Neural progenitor cell (in vitro differentiated cells): ENCODE data around the gene CCR6. TPM values are rescaled to one million over a fixed set of nuclear protein-coding genes. Genes with fewer than 3 reads are reported as not detected.
A peak's percentile ranks its signal among the peaks of the same experiment; 100 is the strongest.

ENCODE experiments used
- DNase-seq: peaks from one replicate; pipeline ENCODE4 v3.0.0-alpha.2; 2016; ENCODE audit warnings: low spot score
- H2AFZ ChIP-seq: fragments of 200-600 bp; sonication (generic); replicated peaks from 2 replicates; pipeline ENCODE4 v1.6.1; 2016; ENCODE audit warnings: antibody characterized with exemption
- H3F3A ChIP-seq: fragments of 200-600 bp; sonication (generic); 2 replicates; pipeline ENCODE4 v1.6.1; 2016; ENCODE audit warnings: antibody characterized with exemption, low read depth
- H3K27ac ChIP-seq: fragments of 200-600 bp; sonication (generic); 2 replicates; pipeline ENCODE4 v1.5.1; 2016; ENCODE audit warnings: mild to moderate bottlenecking
- H3K27me3 ChIP-seq: fragments of 200-600 bp; sonication (generic); 2 replicates; pipeline ENCODE4 v1.6.1; 2016; ENCODE audit warnings: mild to moderate bottlenecking, moderate library complexity
- H3K36me3 ChIP-seq: fragments of 200-600 bp; sonication (generic); 2 replicates; pipeline ENCODE4 v1.5.1; 2016
- H3K4me1 ChIP-seq: fragments of 200-600 bp; sonication (generic); 2 replicates; pipeline ENCODE4 v1.6.1; 2016; ENCODE audit warnings: mixed run types
- H3K4me2 ChIP-seq: fragments of 200-600 bp; sonication (generic); 2 replicates; pipeline ENCODE4 v1.6.1; 2016
- H3K4me3 ChIP-seq: fragments of 200-600 bp; sonication (generic); 2 replicates; pipeline ENCODE4 v1.5.1; 2016
- H3K79me2 ChIP-seq: fragments of 200-600 bp; sonication (generic); 2 replicates; pipeline ENCODE4 v1.6.1; 2016; ENCODE audit warnings: low read depth
- H3K9ac ChIP-seq: fragments of 200-600 bp; sonication (generic); 2 replicates; pipeline ENCODE4 v1.6.1; 2016
- H3K9me3 ChIP-seq: fragments of 200-600 bp; sonication (generic); 2 replicates; pipeline ENCODE4 v1.5.1; 2016; ENCODE audit warnings: low read depth
- H4K20me1 ChIP-seq: fragments of 200-600 bp; sonication (generic); 2 replicates; pipeline ENCODE4 v1.6.1; 2016; ENCODE audit warnings: low read depth
- H3K27ac Mint-ChIP-seq: 3 replicates; pipeline ENCODE4 v1.8.0; 2021; ENCODE audit warnings: mixed read lengths
- H3K27me3 Mint-ChIP-seq: 2 replicates; pipeline ENCODE4 v1.8.0; 2022; ENCODE audit warnings: low read depth, mild to moderate bottlenecking, inconsistent platforms, moderate library complexity, mixed read lengths; ENCODE audit not compliant: insufficient read depth
- H3K36me3 Mint-ChIP-seq: 3 replicates; pipeline ENCODE4 v1.8.0; 2021; ENCODE audit warnings: mixed read lengths
- H3K4me1 Mint-ChIP-seq: 3 replicates; pipeline ENCODE4 v1.8.0; 2021; ENCODE audit warnings: mixed read lengths
- H3K4me3 Mint-ChIP-seq: 3 replicates; pipeline ENCODE4 v1.8.0; 2021; ENCODE audit warnings: mild to moderate bottlenecking, moderate library complexity, mixed read lengths
- H3K9me3 Mint-ChIP-seq: 3 replicates; pipeline ENCODE4 v1.8.0; 2020; ENCODE audit warnings: mixed read lengths
- EZH2 ChIP-seq: fragments of 200-600 bp; sonication (generic); IDR thresholded peaks from 2 replicates; pipeline ENCODE4 v1.6.1; 2017; ENCODE audit warnings: antibody characterized with exemption, mild to moderate bottlenecking, moderate library complexity
- EZH2phosphoT487 ChIP-seq: fragments of 200-600 bp; sonication (generic); IDR thresholded peaks from 2 replicates; pipeline ENCODE4 v1.6.1; 2017; ENCODE audit warnings: antibody characterized with exemption
- total RNA-seq: library from RNA; depleted of rRNA; stranded (reverse); fragments of >200 nt; gene quantifications from 2 replicates; pipeline ENCODE4 v1.2.3, GENCODE V29; 2015; ENCODE audit warnings: low replicate concordance
- TF ChIP-seq, protein P1 (sequence below): fragments of 200-600 bp; sonication (generic); IDR thresholded peaks from 2 replicates; pipeline ENCODE4 v1.5.1; 2017; ENCODE audit warnings: antibody characterized with exemption, mild to moderate bottlenecking

CCR6 gene
- total RNA-seq, 1 donor from 2014 or later = not detected

- Histone ChIP-seq H4K20me1 (no peaks in the 10 kb centered on the region), H3K79me2 (no peaks in the 10 kb centered on the region), H3K9me3 (no peaks in the 10 kb centered on the region), H3K9ac (no peak overlapping the region), H2AFZ (no peak overlapping the region), H3K36me3 (no peaks in the 10 kb centered on the region), H3K4me1 (peaks cover 4% of the 10 kb centered on the region), H3K27me3 (no peaks in the 10 kb centered on the region), H3K4me3 (no peak overlapping the region), H3F3A (no peaks in the 10 kb centered on the region), H3K27ac (no peak overlapping the region), H3K4me2 (no peak overlapping the region)
- H3K9me3 Mint-ChIP-seq = no peaks in the 10 kb centered on the region
- no peaks in the 10 kb centered on the region for H3K36me3 Mint-ChIP-seq
- H3K4me3 Mint-ChIP-seq = no peak overlapping the region
- H3K4me1 Mint-ChIP-seq = peaks cover 27% of the 10 kb centered on the region
- no peak for TF ChIP-seq EZH2phosphoT487
- TF ChIP-seq EZH2 = no peak
- TF ChIP-seq, protein P1, sequence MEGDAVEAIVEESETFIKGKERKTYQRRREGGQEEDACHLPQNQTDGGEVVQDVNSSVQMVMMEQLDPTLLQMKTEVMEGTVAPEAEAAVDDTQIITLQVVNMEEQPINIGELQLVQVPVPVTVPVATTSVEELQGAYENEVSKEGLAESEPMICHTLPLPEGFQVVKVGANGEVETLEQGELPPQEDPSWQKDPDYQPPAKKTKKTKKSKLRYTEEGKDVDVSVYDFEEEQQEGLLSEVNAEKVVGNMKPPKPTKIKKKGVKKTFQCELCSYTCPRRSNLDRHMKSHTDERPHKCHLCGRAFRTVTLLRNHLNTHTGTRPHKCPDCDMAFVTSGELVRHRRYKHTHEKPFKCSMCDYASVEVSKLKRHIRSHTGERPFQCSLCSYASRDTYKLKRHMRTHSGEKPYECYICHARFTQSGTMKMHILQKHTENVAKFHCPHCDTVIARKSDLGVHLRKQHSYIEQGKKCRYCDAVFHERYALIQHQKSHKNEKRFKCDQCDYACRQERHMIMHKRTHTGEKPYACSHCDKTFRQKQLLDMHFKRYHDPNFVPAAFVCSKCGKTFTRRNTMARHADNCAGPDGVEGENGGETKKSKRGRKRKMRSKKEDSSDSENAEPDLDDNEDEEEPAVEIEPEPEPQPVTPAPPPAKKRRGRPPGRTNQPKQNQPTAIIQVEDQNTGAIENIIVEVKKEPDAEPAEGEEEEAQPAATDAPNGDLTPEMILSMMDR = no peak
- no peak for DNase-seq
- H3K27me3 Mint-ChIP-seq = peaks cover 7% of the 10 kb centered on the region
- H3K27ac Mint-ChIP-seq = no peak overlapping the region
Observed at GRCh38 chr6:167113935-167114910, 8.7 kb upstream of the CCR6 start.

DNA sequence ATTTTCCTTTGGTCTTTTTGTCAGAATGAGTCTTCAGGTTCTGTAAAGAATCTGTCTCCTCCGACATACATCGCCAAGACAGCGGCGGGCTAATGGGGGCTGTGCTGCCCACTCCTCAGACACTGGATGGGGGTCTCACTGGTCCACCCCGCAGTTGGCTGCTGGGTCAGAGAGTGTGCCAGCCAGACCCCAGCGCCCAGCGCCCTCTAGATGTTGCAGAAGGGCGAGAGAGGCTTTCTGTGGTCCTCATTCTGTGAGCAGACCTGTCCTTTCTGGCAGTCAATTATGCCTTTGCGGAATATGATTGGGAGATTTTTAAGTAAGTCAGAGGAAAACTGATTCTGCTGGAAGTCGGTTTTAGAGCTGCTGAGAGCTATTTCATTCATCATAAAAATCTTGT lies 7.8 kb upstream of the CCR6 start:
- no peak for DNase-seq
- no peaks in the 10 kb centered on the region for H3K9me3 Mint-ChIP-seq
- no peak overlapping the region for H3K27ac Mint-ChIP-seq

DNA sequence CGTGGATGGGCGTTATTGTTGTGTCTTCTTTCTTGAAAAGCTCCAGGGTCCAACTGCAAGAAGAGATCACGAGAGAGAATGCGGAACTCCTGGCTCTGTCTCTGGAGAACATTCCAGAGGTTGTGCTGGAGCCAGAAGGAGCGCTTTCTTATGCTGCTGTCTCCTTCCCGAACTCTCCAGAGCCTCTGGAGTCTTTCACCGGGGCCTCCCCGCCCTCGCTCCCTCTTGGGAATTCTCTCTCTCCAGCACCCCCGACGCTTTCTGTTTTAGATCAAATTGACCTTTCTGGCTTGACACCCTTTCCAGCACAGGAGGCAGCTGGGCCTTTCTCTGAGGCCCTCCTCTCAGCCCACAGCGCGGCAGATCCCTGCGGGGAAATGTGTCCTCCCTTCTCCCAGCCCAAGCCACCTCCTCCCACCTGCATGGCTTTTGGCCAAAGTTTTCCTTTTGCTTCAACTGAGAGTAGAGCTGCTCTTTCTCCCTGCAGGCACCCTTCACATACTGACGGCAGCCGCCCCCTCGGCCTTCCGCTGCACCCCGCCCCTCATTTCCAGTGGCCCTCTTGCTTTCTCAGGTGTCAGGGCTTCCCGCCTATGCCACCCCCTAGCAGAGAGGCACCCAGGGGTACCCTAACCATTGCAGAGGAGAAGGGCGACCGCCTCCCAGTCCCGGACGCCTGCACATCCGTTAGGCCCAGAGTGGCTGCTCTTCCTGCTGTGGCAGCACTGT lies 6.6 kb upstream of the CCR6 start:
- peak overlapping the region; percentile 69 for H2AFZ ChIP-seq
- no peak overlapping the region for H3K4me3 ChIP-seq
- no peak overlapping the region for H3K4me3 Mint-ChIP-seq
- no peak overlapping the region for H3K9ac ChIP-seq
- H3K36me3 Mint-ChIP-seq = no peaks in the 10 kb centered on the region
- peaks cover 7% of the 10 kb centered on the region for H3K27me3 Mint-ChIP-seq
- H3F3A ChIP-seq = no peaks in the 10 kb centered on the region
- peaks cover 23% of the 10 kb centered on the region for H3K4me1 Mint-ChIP-seq
- H3K9me3 Mint-ChIP-seq = no peaks in the 10 kb centered on the region
- H3K4me2 ChIP-seq = no peak overlapping the region
- no peak for DNase-seq
- peaks cover 4% of the 10 kb centered on the region for H3K4me1 ChIP-seq
- H3K79me2 ChIP-seq = no peaks in the 10 kb centered on the region
- no peak overlapping the region for H3K27ac Mint-ChIP-seq
- H3K9me3 ChIP-seq = no peaks in the 10 kb centered on the region
- H3K27ac ChIP-seq = no peak overlapping the region
- H4K20me1 ChIP-seq = no peaks in the 10 kb centered on the region
- H3K36me3 ChIP-seq = no peaks in the 10 kb centered on the region
- H3K27me3 ChIP-seq = no peaks in the 10 kb centered on the region
- TF ChIP-seq, protein P1 = no peak
- no peak for TF ChIP-seq EZH2
- no peak for TF ChIP-seq EZH2phosphoT487

More for the DNA sequence above, 7.8 kb upstream of the CCR6 start:
- TF ChIP-seq, protein P1 = peak; percentile 38
- TF ChIP-seq EZH2phosphoT487 = no peak
- Histone ChIP-seq H2AFZ (no peak overlapping the region), H3K4me2 (no peak overlapping the region), H3K9ac (no peak overlapping the region), H3K4me3 (no peak overlapping the region), H3K79me2 (no peaks in the 10 kb centered on the region), H3K27me3 (no peaks in the 10 kb centered on the region), H3F3A (no peaks in the 10 kb centered on the region), H3K4me1 (peaks cover 4% of the 10 kb centered on the region), H3K27ac (no peak overlapping the region), H4K20me1 (no peaks in the 10 kb centered on the region), H3K36me3 (no peaks in the 10 kb centered on the region), H3K9me3 (no peaks in the 10 kb centered on the region)
- Mint-ChIP-seq H3K4me3 (no peak overlapping the region), H3K36me3 (no peaks in the 10 kb centered on the region), H3K4me1 (peaks cover 22% of the 10 kb centered on the region), H3K27me3 (peaks cover 7% of the 10 kb centered on the region)
